Liver (tissue), 3 donors: ENCODE measurements around the gene CHKB.

Experiments
- ATF3 ChIP-seq: IDR thresholded peaks from 2 replicates; pipeline ENCODE4 v1.6.1; 2016; ENCODE audit warnings: antibody characterized with exemption
- CTCF ChIP-seq: fragments of 150-350 bp; IDR thresholded peaks from 2 replicates; pipeline ENCODE4 v1.5.1; 2017; ENCODE audit warnings: improper control_type of control experiment, low read depth, low read length; ENCODE audit not compliant: missing input control
- EGR1 ChIP-seq, 2 donors: IDR thresholded peaks; 2 replicates each; pipeline ENCODE4 v1.6.1; 2016 to 2018; ENCODE audit warnings: antibody characterized with exemption in 2 of 2, low read depth in 2 of 2
- GABPA ChIP-seq, 2 donors: IDR thresholded peaks in 1 of 2; conservative IDR thresholded peaks in 1 of 2; 2 replicates each; pipeline ENCODE4 v1.6.1; 2016; ENCODE audit warnings: antibody characterized with exemption in 2 of 2, mild to moderate bottlenecking in 1 of 2, moderate library complexity in 1 of 2
- MAX ChIP-seq: IDR thresholded peaks from 2 replicates; pipeline ENCODE4 v1.6.1; 2016; ENCODE audit warnings: antibody characterized with exemption
- NR2F2 ChIP-seq: IDR thresholded peaks from 2 replicates; pipeline ENCODE4 v1.6.1; 2016; ENCODE audit warnings: antibody characterized with exemption
- RAD21 ChIP-seq, 2 donors: IDR thresholded peaks; 2 replicates each; pipeline ENCODE4 v1.6.1; 2016; ENCODE audit warnings: antibody characterized with exemption in 2 of 2, mild to moderate bottlenecking in 2 of 2
- REST ChIP-seq: IDR thresholded peaks from 2 replicates; pipeline ENCODE4 v1.6.1; 2016; ENCODE audit warnings: antibody characterized with exemption, mild to moderate bottlenecking
- RXRA ChIP-seq, 2 donors: IDR thresholded peaks; 2 replicates each; pipeline ENCODE4 v1.6.1; 2017 to 2018; ENCODE audit warnings: antibody characterized with exemption in 2 of 2, mild to moderate bottlenecking in 1 of 2
- TAF1 ChIP-seq: conservative IDR thresholded peaks from 2 replicates; pipeline ENCODE4 v1.6.1; 2016; ENCODE audit warnings: antibody characterized with exemption, mild to moderate bottlenecking
- YY1 ChIP-seq: IDR thresholded peaks from 2 replicates; pipeline ENCODE4 v1.6.1; 2016; ENCODE audit warnings: antibody characterized with exemption, mild to moderate bottlenecking
- donor health status: healthy.
- donor health status: healthy.

GRCh38 chr22:50531546-50531961, 51.1 kb downstream of the CHKB start:
- no peak for TF ChIP-seq RAD21 (IDR thresholded peaks at IDR 0.05)
- TF ChIP-seq REST: no peak
- no peak for TF ChIP-seq CTCF
- peak in 1 of 2 donors; percentile 53 for TF ChIP-seq EGR1 (IDR thresholded peaks at IDR 0.05; ENCODE audit: low read depth in 2 of 2)
- TF ChIP-seq TAF1: no peak
- TF ChIP-seq NR2F2: no peak
- TF ChIP-seq YY1: no peak
- TF ChIP-seq MAX: no peak
- TF ChIP-seq GABPA (IDR thresholded peaks at IDR 0.05 in 1 of 2, conservative IDR thresholded peaks at IDR 0.05 in 1 of 2): no peak
- no peak for TF ChIP-seq RXRA (IDR thresholded peaks at IDR 0.05)
- TF ChIP-seq ATF3: no peak
